UCSD-AML1 (cell line): ENCODE results near the gene FOCAD.

ENCODE experiments used
- DNase-seq: peaks from one replicate; lab custom pipeline; 2025; ENCODE audit not compliant: unreplicated experiment; lab: John Stamatoyannopoulos, UW

Gene FOCAD

DNA sequence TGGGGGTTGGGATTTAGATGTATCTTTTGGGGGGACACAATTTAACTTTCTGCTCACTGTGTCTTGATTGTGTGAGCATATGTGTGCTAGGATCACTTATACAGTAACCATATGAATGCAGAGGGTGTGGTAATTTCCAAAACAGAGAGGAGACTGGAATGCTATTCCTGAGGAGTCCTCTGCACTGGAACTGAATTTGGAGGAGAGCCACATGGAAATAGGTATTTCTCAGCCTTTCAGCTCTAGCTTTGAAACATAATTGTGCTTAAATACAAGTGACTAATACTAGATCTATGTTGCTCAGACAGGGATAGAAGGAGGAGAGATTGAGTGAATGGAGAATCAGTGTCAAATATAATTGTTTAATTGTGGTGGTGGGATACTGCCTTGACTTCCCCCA is 45.5 kb downstream of the FOCAD start:
- DNase-seq = no peak

DNA sequence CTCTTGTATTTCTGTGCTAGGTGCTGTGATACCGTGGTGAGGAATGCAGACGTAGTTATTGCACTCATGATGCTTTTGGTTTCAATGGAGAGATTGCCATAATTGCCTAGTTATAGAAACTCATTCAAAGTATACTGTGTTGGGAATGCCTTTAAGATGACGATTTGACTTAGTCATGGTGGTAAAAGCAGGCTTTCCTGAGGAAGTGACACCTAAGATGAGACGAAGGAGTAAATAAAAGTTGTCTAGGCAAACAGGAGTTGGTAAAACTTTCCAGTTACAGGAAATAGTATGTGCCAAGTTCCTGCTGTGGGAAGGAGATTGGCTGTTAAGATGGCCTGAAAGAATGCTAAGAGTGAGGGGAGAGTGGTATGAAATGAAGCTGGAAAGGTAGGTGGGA is 48.1 kb downstream of the FOCAD start:
- DNase-seq = no peak

DNA sequence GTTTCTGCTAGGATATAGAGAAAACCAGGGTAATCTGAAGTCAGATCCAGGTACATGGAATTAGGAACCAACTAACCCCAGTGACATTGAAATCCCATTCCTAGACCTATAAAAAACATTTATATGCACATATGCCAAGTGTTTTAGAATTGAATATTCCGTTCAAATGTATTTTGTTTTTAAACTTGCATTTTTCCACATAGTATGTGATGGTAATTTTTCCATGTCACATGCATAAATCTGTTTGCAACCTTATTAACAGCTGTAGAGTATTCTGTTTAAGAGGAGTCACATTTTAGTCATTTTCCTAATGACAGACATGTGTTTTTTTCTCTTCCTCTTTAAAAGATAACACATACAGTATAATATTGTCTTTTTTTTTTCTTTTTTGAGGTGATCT is 50.2 kb downstream of the FOCAD start:
- no peak for DNase-seq

DNA sequence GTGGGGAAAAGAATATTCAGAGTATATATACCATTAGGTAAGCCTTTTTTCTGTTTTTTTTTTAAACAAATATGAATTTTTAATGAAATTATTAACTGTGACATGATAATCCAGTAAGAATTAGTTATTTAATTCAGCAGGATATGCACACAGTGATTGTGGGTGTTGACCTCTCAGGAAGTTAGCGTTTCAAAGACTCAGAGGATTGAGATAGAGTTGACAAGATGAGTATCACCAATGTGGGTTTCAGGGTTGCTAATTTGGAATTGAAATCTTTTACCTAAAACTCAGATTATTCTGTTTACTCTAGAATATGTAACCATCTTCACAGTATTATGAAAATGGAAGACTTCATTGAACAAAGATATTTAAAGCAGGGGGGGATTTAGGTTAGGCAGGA is 56.2 kb downstream of the FOCAD start:
- DNase-seq = no peak

DNA sequence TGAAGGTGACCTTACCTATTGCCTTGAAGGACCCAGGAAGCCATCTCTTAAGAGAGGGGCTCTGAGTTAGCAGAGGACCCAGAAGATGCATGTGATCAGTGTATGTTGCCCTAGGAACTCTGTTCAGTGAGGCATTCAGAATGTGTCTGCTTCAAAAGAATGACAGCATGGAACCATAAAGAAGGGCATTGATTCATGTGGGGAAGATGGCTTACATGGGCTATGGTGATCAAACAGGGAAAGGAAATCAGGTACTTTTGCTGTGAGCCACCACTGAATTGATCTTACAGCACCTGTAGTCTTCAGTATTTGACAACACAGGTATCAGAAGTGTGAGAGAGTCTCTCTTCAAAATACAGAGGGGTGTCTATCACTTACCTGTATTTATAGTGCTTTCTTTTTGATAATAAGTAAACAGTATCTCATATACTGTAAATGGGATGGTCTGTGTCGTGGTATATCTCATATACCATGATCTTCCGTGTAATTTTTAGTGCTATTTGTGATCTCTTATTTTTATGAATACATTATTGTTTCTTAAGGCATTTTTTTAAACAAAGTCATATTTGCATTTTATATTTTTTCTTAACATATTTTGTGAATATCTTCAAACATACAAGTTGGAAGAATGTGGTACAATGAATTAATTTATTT is 57.0 kb downstream of the FOCAD start:
- no peak for DNase-seq

DNA sequence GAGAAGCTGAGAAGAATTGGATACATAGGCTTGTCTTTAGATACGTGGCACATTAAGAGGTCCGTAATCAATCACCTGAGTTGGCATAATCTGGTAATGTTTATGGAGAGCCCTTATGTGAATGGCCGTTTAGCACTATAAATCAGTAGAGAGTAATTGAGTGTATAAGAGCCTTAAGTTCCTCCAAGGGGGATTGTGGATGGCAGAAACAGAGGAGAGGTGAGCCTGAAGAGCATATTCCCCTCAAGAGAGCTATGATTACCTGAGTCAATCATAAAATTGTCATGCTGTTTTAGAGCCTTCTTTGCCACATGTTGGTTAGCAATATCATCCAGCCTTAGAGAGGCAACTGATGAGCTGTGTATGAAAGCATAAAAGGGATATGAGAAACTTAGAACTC is 58.8 kb downstream of the FOCAD start:
- no peak for DNase-seq

DNA sequence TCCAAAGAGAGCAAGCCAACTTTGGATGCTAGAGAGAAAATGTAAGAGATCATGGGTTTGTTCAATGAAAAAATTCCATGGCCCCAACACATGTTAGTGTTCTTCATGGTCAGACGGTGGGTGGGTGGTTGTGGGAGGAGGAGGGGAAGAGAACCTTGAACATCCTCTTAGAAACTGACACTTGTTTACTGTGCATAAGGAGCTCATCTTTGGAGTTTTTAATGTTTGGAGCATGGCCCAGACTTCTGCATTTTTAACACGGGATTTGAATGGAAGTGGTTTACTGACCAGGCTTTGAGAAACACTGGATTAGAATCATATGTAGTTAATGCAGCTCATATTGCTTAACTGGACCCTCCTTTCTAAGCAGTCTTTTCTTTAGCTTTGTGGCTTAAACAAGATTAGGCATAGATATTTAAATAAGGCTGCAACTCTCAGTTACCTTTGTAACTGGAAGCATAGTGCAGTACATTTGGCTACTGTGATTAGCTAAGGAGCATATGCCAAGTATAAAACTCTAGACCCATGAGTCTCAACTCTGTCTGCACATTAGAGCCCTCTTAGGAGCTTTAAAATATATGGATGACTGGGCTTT is 60.1 kb downstream of the FOCAD start:
- DNase-seq = no peak

DNA sequence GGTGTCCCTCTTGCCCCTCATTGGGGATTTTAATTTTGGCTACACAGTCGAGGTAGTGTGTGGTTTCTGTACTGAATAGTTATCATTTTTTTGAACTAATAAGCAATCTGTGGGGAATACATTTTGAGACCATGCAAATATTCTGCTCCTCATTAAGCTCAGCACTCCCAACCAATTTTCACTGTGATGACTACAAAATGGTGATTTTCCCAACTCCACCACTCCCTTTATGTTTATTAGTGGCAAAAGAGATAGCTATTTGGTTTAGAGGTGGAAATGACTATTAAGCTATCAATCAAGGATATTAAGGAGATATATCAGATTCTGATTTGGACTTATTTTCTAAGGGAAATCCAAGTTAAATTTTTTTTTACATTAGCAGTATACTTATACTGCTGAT is 62.9 kb downstream of the FOCAD start:
- no peak for DNase-seq

DNA sequence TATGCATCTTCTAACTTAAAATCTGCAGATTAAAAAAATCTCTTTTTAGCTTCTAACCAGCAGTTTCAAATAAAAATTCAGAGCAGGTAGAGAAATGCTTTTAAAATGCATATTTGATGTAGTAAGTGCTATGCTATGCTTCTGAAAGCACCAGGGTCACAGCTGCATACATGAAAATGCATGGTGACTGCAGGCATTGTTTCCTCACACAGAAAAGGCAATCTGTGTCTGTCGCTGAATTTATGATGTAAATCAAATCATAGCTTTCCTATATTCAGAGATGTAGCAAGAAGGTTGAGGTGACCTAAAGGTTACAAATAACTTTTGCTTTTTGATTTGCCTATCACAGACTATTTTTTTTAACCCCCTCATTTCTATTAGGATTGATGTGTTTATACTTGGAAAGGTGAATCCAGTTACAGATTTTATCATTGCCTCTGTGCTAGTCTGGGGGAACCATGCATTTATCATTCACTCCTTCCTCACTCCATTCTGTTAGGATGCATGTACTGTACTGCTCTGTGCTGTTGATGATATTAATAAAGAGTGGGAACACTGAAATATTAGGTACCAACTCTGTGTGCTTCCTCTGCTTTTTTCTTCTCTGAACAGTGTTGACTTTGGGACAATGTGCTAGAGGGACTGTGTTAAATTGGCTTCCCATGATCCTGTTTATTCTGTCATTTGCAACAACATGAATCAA is 65.6 kb downstream of the FOCAD start:
- DNase-seq = no peak

DNA sequence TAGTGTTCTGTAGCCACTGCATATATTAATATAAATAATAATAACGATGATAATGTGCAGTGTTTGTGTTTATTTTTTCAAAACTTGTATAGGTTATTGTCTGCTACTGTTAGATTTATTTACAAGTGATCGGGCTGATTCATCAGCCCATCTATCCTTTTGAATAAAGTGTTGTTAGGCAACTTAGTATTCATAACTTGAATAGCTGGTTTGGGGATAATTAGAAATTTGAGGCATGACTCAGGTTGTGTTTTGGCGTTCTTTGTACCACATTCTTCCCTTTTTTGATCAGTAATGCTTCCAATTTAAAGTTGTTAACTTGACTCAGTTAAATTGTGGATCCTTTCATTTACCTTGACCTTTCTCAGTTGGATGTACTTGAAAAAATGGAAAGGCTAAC is 69.7 kb downstream of the FOCAD start:
- DNase-seq = no peak

DNA sequence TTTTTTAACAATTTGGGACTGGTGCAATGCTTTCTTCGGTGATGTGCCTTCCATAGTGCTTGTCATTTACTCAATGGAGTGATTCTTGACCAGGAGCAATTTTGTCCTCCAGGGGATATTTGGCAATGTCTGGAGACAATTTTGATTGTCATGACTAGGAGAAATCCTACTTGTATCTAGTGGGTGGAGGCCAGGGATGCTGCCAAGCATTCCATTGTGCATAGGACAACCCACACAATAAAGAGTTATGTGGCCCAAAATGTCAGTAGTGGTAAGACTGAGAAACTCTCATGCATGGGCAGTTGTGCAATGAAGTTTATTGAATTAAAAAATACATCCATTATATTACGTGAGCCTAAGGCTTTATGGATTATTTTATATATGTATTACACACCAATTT is 70.5 kb downstream of the FOCAD start:
- DNase-seq = no peak

DNA sequence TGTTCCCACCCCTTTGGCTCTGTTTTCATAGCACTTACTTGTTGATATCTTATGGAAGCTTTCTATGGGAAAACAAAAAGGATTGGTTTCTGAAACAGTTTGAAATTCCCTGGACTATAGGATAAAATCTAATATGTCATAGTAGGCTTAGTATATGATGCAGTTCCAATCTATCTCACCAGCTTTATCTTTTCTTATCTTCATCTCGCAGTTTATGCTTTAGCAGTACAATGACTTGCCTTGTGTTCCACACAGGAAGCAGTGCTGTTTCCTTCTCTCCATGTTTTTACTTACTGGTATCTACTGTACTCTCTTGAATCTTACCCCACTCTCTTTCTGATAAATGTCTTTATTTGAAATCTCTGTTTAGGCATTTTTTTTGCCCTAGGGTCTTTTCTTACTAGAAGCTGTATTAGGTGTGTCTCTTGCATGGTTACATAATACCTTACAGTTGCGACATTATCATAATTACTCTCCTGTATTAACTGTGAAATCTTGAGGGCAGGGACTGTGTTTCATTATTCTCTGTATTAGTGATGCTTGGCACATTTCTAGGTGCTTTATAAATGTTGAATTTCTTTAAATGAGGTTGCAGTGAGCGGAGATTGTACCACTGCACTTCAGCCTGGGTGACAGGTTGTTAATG is 76.3 kb downstream of the FOCAD start:
- no peak for DNase-seq

DNA sequence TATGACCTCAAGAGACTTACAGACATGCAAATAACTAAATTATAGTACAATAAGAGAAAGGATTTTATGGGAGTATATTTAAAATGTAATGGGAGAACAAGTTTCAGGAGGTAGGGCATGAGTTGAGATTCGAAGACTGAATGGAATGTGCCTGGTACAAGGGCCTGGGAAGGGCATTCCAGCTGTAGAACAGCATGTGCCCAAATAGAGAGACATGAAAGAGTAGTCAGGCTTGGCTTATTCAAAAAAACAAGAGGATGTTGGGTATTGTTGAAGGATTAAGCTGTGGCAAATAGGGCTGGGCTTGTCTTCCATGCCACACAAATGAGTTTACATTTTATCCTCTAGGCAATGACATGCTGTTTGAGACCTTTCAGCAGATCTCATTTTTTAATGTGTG is 86.9 kb downstream of the FOCAD start:
- DNase-seq = no peak

DNA sequence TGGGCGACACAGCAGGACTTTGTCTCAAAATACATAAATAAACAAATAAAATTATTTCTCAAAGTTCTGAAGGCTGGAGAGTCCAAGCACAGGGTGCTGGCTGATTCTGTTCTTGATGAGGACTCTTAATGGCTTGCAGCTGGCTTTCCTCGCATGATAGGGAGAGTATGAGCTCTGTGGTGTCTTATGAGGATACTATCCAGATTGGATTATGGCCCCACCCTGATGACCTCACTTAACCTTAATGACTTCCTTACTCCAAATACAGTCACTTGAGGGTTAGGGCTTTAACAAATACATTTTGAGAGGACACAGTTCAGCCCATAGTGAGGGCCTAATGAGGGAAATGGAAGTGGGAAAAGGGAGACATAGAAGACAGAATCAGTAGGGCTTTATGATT is 87.7 kb downstream of the FOCAD start:
- DNase-seq = no peak

DNA sequence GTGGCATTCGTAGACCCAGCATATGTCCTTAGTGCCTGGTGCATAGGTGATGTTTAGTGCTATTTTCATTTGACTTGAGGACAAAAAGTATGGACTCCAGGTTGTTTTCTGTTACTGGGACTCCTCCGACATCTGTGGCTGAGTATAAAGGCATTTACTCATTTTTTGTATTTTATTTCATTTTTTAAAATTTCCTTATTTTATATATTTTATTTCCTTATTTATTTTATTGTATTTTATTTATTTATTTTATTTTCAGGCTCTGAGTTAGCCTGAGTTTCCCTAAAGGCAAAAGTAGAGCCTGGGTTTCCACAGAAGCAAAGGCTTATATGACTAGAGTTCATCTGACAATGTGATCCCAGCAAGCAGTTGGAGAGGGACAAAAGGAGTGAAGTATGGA is 91.6 kb downstream of the FOCAD start:
- DNase-seq = no peak

DNA sequence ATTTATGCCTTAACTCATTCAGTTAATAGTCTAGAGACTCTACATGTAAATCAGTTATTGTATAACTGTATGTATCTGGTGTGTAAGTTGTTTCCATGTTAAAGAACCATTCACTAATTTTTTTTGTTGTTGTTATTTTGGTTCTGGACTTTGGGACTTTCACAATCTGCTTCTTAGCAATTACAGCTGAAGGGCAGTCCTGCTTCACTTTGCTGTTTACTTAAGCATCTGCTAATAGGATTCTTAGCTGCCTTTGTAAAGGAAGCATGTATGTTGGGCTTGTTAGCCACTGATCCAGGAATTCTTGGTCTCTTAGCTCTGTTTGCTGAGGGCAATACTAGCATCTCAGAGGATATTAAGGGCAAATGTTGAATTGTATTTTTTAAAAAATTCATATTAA is 97.0 kb downstream of the FOCAD start:
- DNase-seq = no peak

DNA sequence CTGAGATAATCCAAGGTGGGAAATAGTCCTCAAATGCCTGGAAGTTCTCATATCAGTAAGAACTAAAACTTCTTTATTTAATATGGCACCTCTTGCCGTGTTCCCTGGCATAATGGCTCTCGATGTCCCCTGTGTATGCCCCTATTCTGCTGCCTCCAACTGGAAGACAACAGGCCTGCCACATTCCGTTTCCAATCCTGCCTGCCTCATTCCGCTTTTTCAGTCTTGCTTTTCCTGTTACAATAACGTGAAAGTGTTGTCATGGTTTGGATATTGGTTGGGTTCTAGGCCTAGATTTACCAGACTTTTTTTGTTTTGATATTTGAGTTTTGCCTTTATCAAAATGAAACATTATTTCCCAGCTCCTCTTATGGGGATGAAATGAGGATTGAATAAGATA is 98.2 kb downstream of the FOCAD start:
- DNase-seq = no peak

DNA sequence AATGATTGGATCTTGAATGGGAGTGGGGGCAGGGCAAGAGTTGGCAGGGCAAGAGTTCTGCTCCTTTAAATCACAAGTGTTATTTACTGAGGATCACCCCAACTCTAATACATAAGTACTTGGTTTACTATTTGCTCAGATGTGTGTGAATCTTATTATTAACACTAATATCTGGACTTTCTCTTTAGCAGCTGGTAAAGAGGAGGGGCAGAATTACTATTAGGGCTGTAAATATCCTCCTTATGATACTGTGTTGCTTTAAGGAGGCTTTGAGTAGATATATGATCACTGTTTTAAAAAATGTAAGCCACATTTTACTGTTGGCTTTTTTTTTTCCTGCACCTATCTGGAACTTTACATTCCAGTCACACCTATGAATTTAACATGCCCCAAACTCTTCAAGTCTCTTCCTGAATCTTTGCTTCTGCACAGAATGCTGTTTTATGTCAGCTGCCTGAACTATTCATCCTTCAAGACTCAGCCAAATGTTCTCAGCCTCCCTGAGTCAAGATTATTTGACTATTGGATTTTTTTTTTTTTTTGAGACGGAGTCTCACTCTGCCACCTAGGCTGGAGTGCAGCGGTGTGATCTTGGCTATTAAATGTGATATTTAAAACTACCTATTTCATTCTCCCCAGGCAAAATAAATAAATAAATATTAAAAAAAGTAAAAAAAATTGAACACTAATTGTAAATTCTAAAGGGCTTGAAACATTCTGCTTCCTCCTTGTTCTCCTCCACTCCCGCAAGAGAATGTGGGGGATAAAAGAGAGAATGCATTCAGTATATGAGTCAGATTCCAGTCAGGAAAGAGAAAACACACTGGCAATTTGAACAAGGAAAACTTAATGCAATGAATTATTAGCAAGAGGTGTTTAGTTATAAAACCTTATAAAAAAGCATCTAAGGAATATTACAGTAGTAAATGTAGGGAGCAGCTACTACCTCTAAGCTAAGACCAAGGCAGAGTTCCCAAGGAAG is 99.3 kb downstream of the FOCAD start:
- DNase-seq = no peak

DNA sequence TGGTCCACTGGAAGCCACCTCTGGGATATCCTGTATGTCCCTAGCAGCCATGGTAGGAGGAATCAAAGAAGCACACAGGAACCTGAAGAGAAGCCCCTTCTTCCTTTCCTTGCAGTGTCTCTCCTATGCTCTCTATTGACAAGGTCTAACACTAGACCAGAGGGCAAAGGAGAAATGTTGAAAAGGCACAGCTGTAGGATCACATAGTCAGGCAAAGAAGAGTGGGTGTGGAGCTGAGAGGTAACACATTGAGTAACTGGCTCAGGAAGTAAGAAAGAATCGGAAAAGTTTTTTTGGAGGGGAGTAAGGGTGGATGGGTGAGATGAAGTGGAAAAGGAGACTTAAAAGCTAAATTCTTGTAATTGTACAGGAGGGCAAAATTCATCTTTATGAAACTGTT is 100.1 kb downstream of the FOCAD start:
- DNase-seq = no peak

DNA sequence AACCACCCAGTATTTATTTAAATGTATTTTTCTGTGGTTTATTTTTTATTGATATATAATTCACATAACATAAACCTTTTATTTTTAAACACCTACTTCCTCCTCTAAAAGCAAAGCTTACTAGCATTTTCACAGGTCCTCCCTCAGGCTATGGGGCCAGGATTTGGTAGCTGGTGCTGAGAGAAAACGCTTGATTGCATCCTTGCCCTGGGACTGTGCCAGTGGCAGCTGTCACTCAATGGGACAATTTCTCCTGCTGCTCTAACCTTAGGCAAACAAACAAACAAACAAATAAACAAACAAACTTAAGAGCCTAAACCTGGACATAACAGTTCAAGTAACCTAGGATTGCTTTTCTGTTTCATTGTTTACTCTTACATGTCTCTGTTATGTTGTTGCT is 102.7 kb downstream of the FOCAD start:
- no peak for DNase-seq
